Thyroid gland (tissue), 4 donors: ENCODE results near the gene RNU1-1.
"Not testable (repeated sequence)": the region's sequence is repeated elsewhere in the genome, so short reads cannot be mapped to it uniquely, and the experiment has no call there.

ENCODE experiments used
- CTCF ChIP-seq, 6 experiments: fragments of 200-600 bp in 3 of 6; fragments of 450-650 bp in 3 of 6; sonication (generic) in 3 of 6; IDR thresholded peaks; one replicate each; pipeline ENCODE4 v1.5.1; 2016 to 2019; ENCODE audit warnings: antibody characterized with exemption in 6 of 6, mild to moderate bottlenecking in 2 of 6, inconsistent platforms in 1 of 6, moderate library complexity in 1 of 6
- POLR2A ChIP-seq, 2 donors: fragments of 450-650 bp; IDR thresholded peaks; one replicate each; pipeline ENCODE4 v1.6.1; 2017; ENCODE audit warnings: antibody characterized with exemption in 2 of 2, mild to moderate bottlenecking in 2 of 2, moderate library complexity in 1 of 2

- TF ChIP-seq CTCF, POLR2A (IDR thresholded peaks at IDR 0.05): not testable (repeated sequence)
Observed at GRCh38 chr1:16534829-16535456, 20.9 kb upstream of the RNU1-1 start.
